G401.6 (cell line): ENCODE measurements around the gene TEDDM1.
"Not testable (repeated sequence)": the region's sequence is repeated elsewhere in the genome, so short reads cannot be mapped to it uniquely, and the experiment has no call there.

Source experiments
- FAIRE-seq: peaks from 2 replicates; lab custom pipeline; 2012; peaks lifted over from hg19 to GRCh38; lab: Jason Lieb, UNC

The TEDDM1 gene, protein sequence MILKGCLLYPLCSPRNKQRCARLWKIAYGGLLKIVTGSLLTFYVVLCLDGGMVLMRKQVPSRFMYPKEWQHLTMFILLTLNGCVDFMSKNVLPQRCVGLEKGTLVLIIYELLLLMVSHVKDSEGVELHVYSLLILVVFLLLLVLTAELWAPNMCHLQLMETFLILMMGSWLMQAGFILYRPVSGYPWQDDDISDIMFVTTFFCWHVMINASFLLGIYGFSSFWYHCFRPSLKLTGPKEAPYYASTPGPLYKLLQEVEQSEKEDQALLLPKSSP

DNA sequence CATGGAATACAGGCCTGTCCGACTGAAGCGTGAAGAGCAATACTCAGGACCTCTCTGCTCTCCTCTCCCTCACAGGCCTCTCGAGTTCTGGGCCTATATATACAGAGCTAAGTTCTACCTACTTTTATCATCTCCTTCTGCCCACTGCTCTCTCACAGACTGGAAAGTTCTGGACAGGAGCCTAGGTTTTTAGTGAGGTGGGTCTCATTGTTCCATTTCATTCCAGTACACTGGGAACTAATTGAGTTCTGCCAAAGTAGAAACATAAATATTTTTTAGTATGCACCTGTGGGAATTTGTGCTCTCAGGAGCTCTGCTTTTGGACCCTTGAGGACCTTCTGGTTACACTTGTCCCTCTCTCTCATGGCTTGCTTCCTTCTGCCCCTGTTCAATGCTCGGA, at the start of gene TEDDM1:
Gene TEDDM1 (minus strand): TSS at position 101 of the 400 bp plus-strand sequence. CDS start 182 bp downstream, outside the sequence.
- FAIRE-seq = no peak

DNA sequence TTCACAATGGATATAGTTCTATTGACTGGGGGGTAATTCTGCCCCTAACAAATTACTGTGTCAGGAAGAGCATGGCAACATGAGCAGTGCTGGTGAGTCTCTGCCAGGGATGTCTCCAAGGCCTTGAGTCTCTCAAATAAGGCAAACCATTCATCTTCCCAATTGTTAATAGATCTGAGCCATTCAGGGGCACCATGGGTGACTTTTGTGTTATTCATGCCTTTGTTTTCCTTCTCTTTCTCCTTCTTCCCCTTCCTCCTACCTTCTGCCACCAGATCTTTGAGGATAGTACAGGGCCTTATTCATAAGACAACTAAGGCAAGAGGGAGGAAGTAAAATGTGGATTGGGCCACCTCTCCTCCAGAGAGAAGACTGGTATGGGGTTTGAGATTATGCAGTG, 49.6 kb upstream of the TEDDM1 start, which contains the start of gene RGSL1:
Gene RGSL1 (plus strand): TSS at position 60 of the 400 bp plus-strand sequence. CDS start 20 bp downstream, at position 80.
- no peak for FAIRE-seq

DNA sequence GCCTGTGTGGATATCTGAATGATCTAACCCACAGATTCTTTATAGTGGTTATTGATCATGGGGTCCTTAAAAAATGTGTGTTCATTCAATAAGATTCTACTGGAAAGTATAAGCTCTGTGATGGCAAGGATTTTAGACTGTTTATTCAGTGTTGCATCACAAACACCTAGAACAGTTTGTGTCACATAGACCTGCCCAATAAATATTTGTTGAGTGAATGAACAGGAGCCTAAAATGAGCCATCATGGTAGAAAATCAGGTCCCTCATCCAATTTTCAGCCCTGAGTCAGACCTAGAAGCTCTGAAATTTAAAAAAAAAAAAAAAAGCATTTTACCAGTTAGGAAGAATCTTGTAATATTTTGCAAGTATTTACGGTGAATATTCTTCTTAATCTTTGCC, 47.2 kb upstream of the TEDDM1 start:
- FAIRE-seq = no peak

DNA sequence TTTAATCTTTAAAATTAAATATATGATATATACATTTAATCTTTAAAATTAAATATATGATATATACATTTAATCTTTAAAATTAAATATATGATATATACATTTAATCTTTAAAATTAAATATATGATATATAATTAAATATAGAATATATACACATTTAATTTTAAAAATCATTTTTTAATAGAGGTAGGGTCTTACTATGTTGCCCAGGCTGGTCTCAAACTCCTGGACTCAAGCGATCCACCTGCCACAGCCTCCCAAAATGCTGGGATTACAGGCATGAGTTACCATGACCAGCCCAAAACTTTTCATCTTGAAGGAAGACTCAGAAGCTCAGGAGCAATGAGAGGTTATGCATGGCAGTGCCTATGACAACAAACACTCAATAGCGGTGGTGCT, 46.7 kb upstream of the TEDDM1 start:
- not testable (repeated sequence) for FAIRE-seq

DNA sequence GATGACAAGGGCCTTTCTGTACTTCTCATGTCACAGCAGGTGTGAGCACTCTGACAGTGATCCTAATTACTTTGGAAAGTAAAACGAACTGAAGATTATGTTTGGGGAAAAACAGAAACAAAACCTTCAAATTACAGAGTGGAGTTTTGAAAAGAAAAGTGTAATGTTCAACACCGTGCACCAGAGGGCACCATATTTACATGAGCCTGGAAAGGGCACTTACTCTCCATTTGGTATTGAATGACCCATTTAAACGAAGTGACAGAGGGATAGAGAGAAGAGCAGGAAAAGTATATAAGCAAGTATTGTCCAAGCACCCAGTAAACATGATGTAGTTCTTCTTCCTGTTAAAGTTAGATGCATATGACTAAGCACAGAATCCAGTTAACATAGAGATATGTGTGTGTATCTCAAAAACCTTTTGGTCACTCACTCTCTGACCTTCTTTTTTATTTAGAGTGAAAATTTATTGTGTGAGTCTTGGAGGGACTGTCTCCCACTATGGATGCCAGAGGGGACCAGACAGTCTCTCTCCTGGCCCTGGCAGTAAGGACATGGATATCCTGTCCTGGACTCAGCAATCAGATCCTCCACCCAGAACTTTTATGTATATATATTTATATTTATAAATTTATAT, 45.7 kb upstream of the TEDDM1 start:
- peak; percentile 90 for FAIRE-seq

GRCh38 chr1:182444497-182444896, 44.0 kb upstream of the TEDDM1 start:
- FAIRE-seq = no peak

DNA sequence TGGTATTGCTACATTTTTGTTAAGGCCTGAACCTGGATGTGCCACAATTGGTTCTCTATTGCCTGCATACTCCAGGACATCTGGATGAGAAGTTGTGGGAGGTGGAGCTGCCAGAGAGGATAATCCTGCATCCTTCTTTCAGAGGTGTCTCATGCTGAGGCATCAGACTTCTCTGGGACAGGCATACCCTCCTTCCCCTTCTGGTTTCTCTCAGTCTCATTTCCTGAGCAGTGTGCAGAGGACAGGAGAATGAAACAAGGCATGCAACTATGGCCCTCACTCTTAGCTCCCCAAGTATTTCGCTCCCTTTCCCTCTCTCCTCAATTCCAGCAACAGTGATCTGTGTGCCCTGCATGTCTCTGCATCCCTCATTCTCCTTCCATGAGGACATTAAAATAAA, 41.9 kb upstream of the TEDDM1 start:
- no peak for FAIRE-seq

DNA sequence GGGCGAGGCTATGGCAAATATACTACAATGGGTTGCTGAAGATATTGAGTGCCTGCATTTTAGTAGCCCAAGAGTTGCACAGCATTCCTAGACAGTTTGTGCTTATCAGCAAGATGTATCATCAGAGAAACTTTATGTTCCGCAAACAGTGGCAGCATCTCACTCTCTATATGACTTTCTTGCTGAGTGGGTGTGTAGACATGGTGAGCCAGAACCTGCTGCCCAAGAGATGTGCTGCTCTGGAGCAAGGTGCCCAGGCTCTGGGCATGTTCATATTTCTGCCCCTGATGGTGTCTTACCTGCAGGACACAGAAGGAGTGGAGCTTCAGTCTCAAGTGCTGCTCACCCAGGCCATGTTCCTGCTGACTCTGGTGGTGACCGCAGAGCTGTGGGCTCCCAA, 41.3 kb upstream of the TEDDM1 start:
- no peak for FAIRE-seq

DNA sequence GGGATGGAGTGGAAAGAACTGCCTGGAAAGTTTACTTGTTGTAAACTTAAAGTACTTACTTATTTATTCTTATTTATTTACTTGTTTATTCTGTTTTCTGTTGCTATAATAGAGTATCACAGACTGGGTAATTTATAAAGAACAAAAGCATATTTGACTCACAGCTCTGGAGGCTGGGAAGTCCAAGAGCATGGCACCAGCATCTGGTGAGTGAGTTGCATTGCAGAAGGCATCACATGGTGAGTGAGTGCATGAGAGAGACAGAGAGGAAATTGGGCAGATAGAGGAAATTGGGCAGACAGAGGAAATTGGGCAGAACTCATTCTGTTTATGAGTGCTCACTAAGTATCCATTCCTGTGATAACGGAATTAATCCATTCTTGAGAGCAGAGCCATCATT, 37.9 kb upstream of the TEDDM1 start:
- no peak for FAIRE-seq

- no peak for FAIRE-seq
Measured at GRCh38 chr1:182433580-182433979, 33.1 kb upstream of the TEDDM1 start.

- FAIRE-seq = no peak
Measured at GRCh38 chr1:182431278-182431677, 30.8 kb upstream of the TEDDM1 start.

DNA sequence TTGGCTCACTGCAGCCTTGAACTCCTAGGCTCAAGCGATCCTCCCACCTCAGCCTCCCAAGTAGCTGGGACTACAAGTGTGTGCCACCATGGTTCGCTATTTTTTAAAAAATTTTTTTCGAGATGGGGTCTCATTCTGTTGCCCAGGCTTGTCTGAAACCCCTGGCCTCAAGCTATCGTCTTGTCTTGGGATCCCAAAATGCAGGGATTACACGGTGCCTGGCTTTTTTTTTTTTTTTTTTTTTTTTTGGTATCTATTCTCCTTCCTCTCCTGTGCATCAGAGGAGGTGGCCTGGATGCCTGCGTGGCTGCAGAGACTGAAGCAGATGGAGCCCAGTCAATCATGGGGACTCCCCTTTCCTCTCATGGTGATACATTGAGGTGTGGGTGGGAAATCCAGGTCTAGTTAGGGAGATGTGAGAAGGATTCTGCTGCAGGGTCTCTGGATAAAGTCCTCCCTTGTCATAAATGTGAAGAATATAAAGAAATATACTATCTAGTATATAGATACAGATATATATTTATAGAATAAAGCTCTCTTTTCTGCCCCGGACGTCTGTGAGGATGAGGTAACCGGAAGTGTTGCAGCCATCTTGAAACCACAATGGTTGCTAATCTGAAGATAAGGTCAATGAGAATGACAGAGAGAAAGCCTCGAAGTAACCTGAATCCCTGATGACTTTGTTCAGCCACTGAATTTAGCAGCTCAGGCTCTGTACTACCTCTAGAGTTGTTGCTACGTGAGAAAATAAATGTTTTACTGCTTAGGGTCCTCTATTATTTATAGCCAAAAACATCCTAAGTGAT, 30.0 kb upstream of the TEDDM1 start:
- FAIRE-seq = no peak

DNA sequence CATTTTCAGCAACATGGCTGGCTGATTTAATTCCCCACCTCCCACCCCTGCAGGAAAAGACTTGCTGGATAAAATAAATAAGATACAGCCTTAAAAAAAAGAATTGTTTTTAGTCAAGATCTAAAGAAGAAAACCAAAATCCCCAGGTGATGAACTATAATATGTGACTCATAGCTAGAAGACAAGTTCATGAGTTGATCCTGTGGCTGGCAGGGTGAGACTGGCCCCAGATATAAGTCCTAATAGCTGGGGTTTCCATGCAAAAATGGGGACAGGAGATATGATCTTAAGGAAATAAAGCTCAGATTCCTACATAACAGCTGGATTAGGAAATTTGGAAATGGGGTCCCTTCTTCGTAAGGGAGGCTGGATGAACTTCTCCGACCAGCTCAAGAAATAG, 27.6 kb upstream of the TEDDM1 start:
- no peak for FAIRE-seq

DNA sequence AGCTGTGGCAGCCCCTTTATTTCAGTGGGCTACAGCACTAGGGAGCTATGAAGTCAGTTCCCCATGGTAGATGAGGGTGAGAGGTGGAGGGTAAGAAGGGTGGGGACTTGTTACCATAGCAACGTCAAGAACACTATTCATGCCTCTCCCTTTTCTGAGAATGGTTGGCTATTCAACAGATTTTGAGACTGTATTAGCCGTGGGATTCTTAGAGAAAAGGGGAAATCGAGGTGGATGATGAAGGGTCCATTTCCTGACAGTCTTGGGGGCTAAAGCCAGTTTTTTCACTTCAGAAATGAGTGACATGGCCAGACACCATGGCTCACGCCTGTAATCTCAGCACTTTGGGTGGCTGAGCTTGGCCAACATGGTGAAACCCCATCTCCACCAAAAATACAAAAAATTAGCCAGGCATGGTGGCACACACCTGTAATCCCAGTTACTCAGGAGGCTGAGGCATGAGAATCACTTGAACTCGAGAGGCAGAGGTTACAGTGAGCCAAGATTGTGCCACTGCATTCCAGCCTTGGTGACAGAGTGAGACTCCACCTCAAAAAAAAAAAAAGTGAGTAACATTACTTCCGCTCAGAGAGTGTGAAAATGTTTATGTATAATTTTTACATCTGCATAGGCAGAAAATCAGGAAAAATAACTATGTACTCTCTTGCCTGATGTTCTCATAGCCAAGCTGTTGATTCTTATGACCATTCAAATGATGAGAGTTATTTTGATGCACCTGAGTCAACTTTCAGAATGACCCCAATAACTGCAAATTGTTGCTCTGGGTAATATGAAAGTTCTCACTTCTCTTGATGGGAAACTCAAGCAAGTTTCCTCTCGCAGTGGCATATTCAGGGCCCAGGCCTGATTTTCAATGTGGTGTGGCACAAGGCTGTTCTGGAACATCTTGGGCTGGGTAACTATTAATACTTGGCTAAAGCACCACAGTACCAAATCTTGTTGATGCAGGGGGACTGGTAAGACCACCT, 26.3 kb upstream of the TEDDM1 start:
- no peak for FAIRE-seq

DNA sequence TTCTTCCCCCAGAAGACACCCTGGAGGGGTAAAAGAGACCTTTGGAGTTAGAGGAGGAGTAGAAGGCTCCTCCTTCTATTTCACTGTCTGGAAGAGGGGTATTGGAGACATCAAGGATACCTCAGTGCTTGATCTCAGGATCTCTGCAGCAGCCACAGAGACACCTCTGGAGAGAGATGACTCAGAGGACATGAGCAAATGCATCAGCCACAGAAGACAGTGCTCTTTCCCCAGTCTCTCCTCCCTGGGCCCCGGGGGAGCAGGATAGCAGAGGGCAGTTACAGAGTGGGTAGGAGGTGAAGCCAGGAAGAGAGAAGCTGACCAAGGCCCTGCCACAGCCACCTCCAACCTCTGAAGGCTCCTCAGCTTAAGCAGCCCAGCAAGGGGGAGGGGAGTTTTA, 15.3 kb upstream of the TEDDM1 start:
- no peak for FAIRE-seq

GRCh38 chr1:182413969-182414368, 13.5 kb upstream of the TEDDM1 start:
- no peak for FAIRE-seq

DNA sequence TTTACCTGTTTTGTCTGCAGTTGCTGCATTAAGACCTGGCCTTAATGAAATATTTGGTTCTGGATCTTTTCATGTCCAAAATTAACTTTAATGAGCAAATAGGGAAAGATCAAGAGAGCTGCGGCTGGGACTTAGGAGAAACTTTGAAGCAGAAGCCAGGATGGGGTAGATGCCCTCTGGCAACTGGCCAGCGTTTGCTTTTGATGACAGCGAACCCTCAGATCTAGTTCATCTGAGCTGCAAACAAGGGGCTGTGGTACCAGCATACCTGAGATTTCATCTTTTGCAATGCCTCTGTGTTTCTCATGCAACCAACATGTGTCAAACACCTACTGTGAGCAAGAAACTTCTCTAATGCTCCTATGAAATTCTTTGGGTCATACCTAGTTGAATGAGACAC, 13.0 kb upstream of the TEDDM1 start:
- no peak for FAIRE-seq

DNA sequence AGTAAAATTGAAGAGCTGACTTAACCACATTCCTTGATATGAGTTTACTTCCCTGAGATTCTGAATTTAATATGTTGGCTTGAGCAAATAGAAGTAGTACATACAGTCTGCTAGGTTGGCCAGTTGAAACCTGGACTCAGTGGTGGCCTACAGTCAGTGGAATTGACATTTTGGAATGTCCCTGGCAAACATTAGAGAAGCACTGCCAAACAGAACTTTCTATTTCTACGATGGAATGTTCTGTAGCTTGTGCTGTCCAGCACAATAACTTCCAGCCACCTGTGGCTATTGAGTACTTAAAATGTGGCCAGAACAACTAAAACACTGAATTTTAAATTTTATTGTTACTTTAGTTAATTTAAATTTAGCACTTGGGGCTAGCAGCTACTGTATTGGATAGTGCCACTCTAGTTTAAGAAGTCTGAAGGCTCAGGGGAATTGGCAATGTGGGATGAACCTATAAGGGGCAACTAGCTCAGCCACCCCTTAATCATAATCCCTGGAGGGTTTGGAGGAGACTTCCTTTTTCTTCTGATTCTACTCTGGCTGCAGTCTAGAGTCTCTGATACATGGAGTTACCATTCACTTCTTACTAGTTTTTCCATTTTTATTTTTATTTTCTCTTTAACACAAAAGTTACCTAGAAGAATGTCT, 10.3 kb upstream of the TEDDM1 start:
- no peak for FAIRE-seq

- no peak for FAIRE-seq
Measured at GRCh38 chr1:182410138-182410537, 9.7 kb upstream of the TEDDM1 start.

DNA sequence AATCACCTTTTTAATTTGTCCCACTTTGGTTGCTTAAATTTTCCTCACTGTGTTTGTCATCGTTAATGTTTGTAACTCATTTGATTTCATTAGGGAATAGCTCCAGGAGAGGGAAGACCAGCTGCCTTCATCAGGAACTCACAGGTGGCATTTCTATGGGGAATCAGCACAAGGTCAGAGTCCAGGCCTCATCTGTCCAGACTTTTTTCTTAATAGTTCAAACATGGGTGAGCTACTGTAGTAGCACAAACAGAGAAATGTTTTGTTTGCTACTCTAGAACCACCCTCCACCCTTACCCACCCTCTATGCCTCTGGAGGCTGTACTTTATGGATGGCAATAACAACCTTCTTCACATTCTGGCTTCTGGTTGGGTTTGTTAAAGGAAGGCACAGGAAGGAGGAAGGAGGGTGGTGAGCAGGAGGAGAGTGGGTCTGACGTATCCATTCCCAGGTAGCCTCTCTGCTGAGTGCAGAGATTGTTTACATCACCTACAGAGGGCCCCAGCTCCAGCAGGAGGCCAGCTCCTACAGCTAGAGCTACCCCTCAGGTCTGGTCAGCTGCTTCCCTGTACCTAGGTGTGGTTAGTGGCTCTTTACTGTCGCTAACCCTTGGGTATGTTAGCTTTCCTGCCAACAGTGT, 8.1 kb upstream of the TEDDM1 start:
- FAIRE-seq = no peak

DNA sequence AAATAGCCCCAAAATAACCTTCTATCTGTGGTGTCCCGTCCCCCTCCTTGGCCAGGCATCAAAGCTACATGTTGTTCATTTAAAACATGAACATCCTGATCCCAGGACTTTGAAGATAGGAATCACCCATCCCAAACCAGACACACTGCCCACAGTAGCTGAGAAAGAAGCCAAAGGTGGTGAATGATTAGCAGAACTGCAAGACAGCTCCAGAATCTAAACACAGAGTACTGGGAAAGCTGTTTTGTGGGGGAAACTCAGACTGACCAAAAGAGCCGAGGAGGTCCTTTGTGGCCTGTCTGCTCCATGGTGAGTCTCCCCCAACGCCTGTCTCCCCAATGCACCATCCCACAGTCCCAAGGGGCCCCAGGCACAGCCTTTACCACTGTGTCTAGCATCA, 7.3 kb upstream of the TEDDM1 start:
- no peak for FAIRE-seq
